CD4-positive, alpha-beta T cell treated with Interleukin-21 for 1 hour (primary cell): ENCODE measurements around the gene HSCB.
"Not testable (repeated sequence)": the region's sequence is repeated elsewhere in the genome, so short reads cannot be mapped to it uniquely, and the experiment has no call there.

ENCODE experiments used
- DNase-seq: peaks from one replicate; pipeline ENCODE4 v3.0.0-alpha.2; 2020

HSCB gene, protein sequence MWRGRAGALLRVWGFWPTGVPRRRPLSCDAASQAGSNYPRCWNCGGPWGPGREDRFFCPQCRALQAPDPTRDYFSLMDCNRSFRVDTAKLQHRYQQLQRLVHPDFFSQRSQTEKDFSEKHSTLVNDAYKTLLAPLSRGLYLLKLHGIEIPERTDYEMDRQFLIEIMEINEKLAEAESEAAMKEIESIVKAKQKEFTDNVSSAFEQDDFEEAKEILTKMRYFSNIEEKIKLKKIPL

DNA sequence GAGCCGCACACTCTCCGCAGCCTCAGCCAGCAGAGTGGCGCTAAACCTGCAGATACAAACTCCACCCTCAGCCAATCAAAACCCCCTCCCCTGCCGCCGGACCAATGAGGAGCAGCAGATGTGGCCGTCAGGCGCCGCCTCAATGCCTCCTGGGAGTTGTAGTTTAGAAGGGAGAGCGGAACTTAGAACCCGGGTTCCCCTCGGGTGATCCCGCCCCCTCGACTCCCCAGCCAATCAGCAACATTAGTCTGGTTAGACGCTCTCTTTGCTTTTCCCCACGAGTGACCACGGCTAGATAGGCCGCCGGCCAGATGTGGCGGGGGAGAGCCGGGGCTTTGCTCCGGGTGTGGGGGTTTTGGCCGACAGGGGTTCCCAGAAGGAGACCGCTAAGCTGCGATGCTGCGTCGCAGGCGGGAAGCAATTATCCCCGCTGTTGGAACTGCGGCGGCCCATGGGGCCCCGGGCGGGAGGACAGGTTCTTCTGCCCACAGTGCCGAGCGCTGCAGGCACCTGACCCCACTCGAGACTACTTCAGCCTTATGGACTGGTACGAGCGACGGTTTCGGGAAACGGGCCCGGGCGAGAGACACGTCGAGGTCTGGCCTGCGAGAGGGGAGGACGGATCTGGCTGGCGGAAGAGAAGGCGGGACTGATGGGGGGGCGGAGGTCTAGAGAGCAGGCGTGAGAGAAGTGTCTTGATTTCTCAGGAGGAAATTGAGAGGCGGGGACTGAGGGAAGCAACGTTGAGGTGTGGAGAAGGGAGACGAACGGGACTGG is at the start of gene HSCB, which contains the start of gene CHEK2:
Gene HSCB (plus strand): TSS at position 255 of the 777 bp plus-strand sequence. CDS start 57 bp downstream, at position 312.
Gene CHEK2 (minus strand): TSS at position 36 of the 777 bp plus-strand sequence. CDS start 7,099 bp downstream, outside the sequence.
- peak; percentile 98 for DNase-seq

DNA sequence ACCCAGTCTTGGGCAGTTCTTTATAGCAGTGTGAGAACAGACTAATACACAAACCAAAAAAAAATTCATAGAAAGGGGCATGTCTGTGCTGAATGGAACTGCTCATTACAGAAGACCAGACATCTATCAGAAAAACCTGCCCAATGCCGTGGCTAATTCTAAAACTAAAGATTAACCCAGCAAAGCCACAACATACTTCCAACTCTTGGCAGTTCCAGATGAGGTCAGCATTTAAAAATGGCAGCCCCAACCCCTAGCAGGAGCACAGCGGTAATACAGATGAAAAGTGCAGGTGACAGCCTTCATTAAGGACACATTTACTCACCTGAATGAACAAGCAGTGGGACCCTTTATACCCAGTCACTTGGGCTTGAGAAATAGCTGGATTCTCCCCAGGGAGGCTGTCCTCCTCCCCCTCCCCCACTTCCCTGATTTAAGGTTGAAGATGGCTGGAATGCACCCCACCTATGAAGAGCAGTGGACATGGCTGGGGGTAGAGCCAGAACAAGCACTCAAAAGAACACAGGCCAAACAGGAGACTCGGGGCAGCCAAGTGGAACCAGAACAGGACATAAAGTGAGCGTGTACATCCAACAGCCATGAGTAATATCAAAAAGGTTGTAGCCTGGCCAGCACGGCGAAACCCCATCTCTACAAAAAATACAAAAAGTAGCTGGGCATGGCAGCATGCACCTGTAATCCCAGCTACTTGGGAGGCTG is 48.6 kb upstream of the HSCB start:
- DNase-seq, result not testable (repeated sequence)

DNA sequence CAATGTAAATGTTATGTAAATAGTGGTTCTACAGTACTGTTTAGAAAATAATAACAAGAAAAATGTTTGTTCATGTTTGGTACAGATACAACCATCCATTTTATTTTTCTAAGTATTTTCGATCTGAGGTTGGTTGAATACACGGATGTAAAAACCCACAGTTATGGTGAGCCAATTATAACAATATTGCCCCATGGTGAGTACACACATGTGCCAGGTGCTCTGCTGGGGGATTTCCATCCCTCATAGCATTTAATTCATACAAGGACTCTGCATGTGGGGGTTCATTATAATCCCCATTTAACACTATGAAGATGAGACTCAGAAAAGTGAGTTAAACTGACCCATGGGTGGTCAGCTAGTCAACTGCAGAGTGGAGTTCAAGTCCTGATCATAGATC is 38.9 kb upstream of the HSCB start:
- no peak for DNase-seq

DNA sequence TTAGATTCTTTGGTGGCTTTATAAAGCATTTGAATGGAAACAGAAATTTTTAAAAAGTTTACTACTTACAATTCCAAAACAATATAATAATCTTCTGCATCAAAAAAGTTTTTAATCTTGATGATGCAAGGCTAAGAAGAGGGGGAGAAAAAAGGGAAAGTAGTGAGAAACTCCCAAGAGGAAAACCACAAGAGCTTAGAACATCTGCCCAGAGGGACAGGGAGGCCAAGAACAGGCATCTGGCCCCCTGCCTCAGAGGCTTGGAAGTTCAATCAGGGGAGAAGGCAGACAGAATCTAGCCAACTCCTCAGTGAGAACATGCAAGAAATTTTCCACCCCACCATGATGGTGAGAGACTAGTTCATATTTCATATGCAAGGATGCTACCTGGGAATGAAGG is 38.4 kb upstream of the HSCB start:
- no peak for DNase-seq

DNA sequence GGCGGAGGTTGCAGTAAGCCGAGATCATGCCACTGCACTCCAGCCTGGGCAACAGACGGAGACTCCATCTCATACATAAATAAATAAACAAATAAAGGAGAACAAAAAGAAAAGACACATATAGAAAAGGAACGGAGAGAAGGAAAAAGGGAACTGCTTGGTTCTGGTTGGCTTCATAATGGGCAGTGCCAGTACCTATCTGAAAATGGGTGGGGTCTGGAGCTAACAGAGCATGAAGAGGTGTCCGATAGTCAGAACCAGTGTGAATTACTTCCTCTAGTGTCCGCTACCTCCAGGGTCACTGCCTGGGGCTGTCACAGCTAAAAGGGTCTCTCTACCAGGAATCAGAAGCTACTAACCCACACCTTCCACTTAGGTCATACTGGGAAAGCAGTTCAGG is 35.0 kb upstream of the HSCB start:
- no peak for DNase-seq

DNA sequence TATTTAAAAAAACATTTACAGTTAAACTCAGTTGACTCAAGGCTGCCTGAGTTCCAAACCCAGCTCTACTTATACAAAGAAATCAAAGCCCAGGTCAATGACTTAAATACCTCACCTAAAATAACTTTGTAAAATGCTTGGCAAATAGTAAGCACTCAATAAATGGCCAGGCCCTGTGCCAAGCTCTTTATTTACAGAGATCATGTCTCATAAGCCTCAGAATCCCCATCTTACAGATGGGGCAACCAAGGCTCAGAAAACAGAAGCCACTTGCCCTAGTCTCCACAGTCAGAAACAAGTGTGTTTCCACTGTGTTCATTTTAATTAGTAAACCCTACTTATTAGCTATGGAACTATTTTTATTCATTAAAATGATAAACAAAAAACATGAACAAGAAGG is 31.7 kb upstream of the HSCB start:
- DNase-seq, result no peak

DNA sequence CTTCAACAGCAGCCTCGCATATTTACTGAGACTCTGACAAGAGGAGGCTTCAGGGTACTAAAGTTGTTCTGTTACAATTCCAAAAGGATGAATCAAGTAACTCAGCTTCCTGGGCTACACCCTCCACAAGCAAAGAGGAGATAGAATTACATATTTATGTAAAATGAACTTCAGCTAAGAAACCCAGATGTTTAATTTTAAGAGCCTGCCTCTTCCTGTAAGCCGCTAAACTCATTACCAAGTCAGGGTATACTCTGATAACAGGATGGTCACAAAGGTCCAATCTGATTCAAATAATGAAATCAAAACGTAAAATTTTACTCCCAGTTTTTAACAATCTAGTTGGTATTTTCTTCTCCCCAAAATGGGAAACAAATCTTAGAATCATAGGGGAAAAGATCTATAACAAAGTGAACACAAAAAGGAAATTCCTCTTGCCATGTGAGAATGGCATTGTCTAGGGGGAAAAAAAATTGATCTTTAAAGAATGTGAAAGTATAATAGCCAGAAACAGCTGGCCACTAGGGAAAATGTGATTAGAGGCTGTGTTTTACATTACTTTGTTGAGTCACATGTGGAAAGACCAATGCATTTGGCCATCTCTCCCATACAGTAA is 31.2 kb upstream of the HSCB start:
- DNase-seq, result no peak

DNA sequence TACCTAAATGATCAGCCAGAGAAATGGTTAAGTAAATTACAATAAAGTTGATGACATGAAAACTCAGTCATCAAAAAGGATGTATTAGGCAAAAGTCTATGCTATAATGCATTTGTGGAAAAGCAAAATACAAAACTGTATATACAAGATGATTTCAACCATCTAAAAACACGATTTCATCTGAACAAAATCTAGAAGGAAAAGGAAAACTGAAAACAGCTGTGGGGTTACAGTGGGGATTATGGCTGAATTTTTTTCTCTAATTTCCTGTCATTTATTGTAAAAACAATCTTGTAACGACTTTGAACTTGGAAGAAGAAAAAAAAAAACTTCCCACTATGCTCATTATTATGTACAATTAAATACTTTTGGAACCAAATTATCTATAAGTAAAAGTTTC is 30.5 kb upstream of the HSCB start:
- DNase-seq, result no peak

DNA sequence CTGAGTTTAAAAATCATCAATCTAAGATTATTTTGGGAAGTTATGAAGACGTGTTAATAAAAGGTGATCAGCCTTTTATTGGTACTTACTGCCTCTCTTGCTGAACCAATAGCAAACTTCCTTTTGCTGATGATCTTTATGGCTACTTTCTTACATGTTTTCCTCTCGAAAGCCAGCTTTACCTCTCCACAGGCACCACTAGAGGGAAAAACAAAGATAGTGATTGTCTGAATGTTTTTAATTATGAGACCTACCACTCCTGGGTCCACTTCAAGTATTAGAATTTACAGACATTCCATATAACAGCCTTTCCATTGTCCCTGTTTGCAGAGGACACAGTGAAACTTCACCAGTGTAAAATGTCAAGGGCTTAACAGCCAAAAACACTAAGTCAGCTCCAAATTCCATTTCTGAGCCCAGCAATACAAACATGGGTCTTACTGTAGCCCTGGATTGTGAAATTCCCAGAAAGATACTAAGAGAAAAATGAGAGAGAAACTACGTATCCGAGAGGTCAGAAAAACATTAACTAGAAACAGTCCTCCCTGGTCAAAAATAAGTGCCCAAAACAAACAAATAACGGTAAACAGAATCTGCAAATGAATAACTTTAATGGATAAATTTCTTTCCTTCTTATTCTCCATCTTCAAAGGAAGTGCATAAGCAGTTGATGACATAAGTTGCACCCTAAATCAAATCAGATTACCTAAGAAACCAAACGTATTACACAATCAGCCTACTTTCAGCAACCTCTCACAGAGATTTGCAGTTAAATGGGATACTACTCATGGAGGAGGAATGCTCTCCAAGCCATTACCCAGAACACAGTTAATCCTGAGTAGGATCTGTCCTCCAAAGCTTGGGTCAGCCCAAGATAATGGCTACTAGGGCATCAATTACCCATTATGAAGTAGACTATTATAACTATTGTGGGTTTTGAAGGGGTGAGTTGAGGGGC is 29.7 kb upstream of the HSCB start:
- DNase-seq, result no peak

DNA sequence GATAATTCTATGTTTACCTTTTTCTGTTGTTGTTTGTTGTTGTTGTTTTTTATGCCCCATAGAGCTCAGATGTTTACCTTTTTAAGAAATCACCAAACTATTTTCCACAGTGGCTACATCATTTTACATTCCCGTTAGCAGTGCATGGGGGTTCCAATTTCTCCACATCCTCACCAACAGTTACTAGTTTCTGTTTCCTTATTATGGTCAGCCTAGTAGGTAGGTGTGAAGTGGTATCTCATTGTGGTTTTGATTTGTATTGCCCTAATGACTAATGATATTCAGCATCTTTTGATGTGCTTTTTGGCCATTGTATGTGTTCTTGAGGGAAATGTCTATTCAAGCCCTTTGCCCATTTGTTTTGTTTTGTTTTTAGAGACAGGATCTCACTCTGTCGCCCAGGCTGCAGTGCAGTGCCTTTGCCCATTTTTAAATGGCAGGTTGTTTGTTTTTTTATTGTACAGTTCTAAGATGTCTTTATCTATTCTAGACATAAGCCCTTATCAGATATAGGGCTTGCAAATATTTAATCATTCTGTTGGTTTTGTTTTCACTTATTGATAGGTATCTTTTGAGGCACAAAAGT is 27.7 kb upstream of the HSCB start:
- peak; percentile 11 for DNase-seq

DNA sequence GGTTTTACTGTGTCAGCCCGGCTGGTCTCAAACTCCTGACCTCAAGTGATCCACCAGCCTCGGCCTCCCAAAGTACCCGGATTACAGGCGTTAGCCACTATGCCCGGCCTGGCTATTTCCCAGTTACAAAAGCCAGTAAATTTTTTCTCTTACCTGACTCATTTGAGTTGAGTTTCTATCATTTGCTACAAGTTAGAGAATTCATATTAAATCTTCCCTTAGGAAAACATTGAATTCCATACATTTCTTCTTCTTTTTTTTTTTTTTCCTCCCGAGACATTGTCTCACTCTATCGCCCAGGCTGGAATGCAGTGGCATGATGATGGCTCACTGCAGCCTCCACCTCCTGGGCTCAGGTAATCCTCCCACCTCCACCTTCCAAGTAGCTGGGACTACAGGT is 26.2 kb upstream of the HSCB start:
- DNase-seq, result no peak

DNA sequence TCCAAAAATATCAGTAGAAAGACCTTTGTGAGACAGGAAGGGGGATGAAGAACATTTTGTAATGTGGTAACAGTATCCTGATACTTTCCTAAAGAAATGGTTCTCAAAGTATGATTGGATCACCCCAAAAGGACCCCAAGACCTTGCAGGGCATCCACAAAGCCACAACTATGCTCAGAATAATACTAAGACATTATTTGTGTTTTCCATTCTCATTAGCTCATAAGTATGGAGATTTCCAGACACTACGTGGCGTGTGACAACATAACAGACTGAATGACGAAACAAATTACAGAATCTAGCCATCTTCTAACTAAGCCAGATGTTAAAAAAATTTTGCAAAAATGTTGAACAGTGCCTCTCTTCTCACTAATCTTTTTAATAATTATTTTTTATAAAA is 25.2 kb upstream of the HSCB start:
- DNase-seq, result no peak

DNA sequence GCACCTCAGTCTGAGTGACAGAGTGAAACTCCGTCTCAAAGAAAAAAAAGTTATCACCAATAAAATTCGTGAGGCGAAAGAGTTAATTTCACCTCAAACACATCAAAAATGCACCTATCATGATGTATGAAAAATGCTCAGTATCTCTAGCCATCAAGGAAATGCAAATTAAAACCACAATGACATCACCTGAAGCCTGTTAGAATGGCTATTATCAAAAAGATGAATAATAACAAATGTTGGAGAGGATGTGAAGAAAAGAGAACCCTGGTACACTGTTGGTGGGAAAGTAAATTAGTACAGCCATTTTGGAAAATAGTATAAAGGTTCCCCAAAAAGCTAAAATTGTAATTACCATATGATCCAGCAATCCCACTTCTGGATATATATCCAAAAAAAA is 23.8 kb upstream of the HSCB start:
- no peak for DNase-seq

DNA sequence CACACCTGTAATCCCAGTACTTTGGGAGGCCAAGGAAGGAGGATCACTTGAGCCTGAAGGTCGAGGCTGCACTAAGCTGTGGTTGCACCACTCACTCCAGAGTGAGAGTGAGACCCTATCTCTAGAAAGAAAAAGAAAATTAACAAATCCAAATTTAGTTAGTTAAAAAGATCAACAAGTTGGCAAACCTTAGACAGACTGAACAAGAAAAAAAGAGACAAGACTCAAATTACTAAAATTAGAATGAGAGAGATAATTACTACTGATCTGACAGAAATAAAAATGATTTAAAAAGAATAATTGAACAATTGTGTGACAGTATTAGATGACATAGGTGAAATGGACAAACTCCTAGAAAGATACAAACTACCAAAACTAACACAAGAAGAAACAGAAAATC is 13.8 kb upstream of the HSCB start:
- DNase-seq, result no peak

DNA sequence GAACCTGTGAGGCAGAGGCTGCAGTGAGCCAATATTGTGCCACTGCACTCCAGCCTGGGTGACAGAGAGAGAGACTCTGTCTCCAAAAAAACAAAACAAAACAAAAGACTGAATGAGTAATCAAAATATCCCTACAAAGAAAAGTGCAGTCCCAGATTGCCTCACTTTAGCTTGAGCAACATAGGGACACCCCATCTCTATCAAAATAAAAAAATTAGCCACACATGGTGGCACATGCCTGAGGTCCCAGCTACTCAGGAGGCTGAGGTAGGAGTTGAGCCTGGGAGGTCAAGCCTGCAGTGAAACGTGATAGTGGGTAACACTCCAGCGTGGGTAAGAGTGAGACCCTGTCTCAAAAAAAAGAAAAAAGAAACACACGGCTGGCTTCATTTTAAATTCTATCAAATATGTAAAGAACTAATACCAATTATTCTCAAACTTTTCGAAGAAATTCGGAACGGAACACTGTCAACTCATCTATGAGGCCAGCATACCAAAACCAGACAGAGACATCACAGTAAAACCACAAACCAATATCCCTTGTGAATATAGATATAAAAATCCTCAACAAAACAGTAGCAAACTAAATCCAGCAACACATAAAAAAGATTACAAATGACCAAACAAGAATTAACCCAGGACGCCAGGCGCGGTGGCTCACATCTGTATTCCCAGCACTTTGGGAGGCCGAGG is 13.1 kb upstream of the HSCB start:
- no peak for DNase-seq

DNA sequence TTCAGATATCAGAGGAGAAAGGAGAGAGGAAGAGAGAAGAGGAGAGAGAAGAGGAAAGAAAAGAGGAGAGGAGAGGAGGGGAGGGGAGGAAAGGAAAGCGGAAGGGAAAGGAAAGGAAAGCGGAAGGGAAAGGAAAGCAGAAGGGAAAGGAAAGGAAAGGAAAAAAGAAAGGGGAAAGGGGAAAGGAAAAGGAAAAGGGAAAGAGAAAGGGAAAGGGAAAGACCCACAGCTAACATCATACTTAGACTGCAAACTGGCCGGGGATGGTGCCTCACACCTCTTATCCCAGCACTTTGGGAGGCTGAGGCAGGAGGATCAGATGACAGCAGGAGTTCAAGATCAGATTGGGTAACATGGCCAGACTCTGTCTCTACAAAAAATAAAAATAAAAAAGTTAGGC is 11.7 kb upstream of the HSCB start:
- DNase-seq, result no peak

DNA sequence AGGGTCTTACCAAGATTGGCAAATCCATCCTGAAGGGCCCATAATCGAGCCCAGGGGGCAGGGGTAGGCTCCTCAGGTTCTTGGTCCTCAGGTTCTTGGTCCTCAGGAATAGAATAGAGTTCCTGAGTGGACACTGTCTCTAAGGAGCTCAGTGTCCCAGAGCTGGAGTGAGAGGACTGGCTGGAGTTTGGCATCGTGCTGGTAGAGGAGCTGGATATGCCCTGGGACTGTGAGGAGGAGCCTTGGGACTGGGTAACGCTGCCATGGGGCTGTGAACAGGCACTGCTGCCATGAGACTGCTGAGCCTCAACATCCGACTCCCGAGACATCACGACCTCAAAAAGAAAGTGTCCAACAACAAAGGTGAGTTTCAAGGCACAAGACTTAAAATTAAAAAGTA is 7.4 kb upstream of the HSCB start:
- no peak for DNase-seq

DNA sequence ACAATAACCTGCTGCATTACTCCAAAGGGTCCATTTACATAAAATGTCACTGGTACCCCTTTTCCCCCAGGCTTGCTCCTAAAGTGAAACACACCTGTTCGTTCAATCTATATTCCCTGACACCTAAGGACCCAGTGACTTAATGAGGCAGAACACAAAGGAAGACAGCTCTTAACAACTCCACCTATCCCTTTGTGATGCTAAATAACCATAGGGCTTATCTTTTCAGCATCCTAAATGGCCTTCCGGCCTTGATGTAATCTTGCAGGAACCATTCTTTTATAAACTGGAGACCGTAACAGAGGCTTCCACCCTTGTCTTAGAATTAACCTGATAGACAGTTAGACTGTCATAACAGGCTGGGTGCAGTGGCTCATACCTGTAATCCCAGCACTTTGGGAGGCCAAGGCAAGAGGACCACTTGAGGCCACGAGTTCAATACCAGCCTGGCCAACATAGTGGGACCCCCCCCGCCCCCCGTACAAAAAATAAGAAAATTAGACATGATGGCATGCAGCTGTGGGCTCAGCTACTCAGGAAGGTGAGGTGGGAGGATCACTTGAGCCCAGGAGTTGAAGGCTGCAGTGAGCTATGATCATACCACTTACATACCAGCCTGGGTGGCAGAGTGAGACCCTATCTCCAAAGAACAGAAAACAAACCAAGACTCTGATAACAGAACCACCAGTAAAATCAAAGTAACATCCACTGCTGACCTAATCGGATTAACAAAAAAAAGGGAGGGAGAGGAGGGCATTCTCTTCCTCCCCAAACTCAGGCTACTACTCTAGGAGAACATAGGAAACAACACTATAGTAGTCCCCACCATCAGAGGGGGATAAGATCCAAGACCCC is 5.3 kb upstream of the HSCB start:
- no peak for DNase-seq

DNA sequence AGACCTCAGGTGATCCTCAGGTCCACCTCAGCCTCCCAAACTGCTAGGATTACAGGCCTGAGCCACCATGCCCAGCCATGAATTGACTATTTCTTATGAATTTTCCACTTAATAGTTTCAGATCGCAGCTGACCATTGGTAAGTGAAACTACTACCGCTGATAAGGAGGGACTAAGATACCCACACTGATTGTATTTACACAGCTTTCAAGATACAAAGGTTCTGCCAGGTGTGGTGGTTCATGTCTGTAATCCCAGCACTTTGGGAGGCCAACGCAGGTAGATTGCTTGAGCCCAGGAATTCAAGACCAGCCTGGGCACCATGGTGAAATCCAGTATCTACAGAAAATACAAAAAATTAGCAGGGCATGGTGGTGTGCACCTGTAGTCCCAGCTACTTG is 4.1 kb upstream of the HSCB start:
- no peak for DNase-seq

DNA sequence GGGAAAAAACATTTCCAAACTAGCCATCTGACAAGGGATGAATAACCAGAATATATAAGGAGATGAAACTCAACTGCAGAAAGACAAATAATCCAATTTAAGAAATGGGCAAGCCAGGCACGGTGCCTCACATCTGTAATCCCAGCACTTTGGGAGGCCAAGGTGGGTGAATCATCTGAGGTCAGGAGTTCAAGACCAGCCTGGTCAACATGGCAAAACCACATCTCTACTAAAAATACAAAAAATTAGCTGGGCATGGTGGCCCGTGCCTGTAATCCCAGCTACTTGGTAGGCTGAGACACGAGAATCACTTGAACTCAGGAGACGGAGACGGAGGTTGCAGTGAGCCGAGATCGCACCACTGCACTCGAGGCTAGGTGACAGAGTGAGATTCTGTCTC is 3.0 kb upstream of the HSCB start:
- DNase-seq, result not testable (repeated sequence)
